NCI-H187 treated with DMSO at 0.1 percent for 48 hours (cell line): Measurements from ENCODE around the gene DYNC2I2.
A peak's percentile ranks its signal among the peaks of the same experiment; 100 is the strongest.
"Not testable (repeated sequence)": the region's sequence is repeated elsewhere in the genome, so short reads cannot be mapped to it uniquely, and the experiment has no call there.

Source experiments
- DNase-seq: peaks from one replicate; lab custom pipeline; 2025; lab: John Stamatoyannopoulos, UW

Gene DYNC2I2

GRCh38 chr9:128656416-128657343 lies at the start of gene DYNC2I2:
Gene DYNC2I2, minus strand, starts transcription at chr9:128656847. Its CDS starts 121 bp downstream, at chr9:128656726.
- no peak for DNase-seq

- DNase-seq = no peak
These were observed 49.4 kb upstream of the DYNC2I2 start for GRCh38 chr9:128706045-128706444.

GRCh38 chr9:128705051-128705965 lies 48.7 kb upstream of the DYNC2I2 start:
- DNase-seq = no peak

- no peak for DNase-seq
These were observed 47.7 kb upstream of the DYNC2I2 start for GRCh38 chr9:128704356-128704670.

GRCh38 chr9:128703616-128704355 lies 47.1 kb upstream of the DYNC2I2 start:
- no peak for DNase-seq

- DNase-seq = no peak
These were observed 46.4 kb upstream of the DYNC2I2 start for GRCh38 chr9:128702949-128703615.

- DNase-seq = no peak
These were observed 45.9 kb upstream of the DYNC2I2 start, which contains the start of gene PKN3 for GRCh38 chr9:128702445-128702948. Gene PKN3, plus strand, starts transcription at chr9:128702503. Its CDS starts 413 bp downstream, at chr9:128702916.

- no peak for DNase-seq
These were observed 44.7 kb upstream of the DYNC2I2 start for GRCh38 chr9:128701227-128701854.

- DNase-seq = not testable (repeated sequence)
These were observed 42.6 kb upstream of the DYNC2I2 start for GRCh38 chr9:128699096-128699795.

- DNase-seq = no peak
These were observed 40.5 kb upstream of the DYNC2I2 start for GRCh38 chr9:128696923-128697707.

- DNase-seq = no peak
These were observed 37.7 kb upstream of the DYNC2I2 start for GRCh38 chr9:128694344-128694743.

- DNase-seq = not testable (repeated sequence)
These were observed 37.1 kb upstream of the DYNC2I2 start for GRCh38 chr9:128693738-128694137.

GRCh38 chr9:128690684-128691034 lies 34.0 kb upstream of the DYNC2I2 start:
- no peak for DNase-seq

GRCh38 chr9:128689820-128690683 lies 33.4 kb upstream of the DYNC2I2 start:
- DNase-seq = no peak

- DNase-seq = no peak
These were observed 32.7 kb upstream of the DYNC2I2 start for GRCh38 chr9:128689293-128689774.

GRCh38 chr9:128688501-128689292 lies 32.0 kb upstream of the DYNC2I2 start, which contains the start of gene SET:
Gene SET, plus strand, starts transcription at chr9:128689222. Its CDS starts 361 bp downstream, at chr9:128689583.
- DNase-seq = peak; percentile 24

- DNase-seq = no peak
These were observed 30.8 kb upstream of the DYNC2I2 start for GRCh38 chr9:128687453-128687852.
